Hepatocyte (in vitro differentiated cells): ENCODE measurements around the gene RABGAP1. TPM values are rescaled to one million over a fixed set of nuclear protein-coding genes. Genes with fewer than 3 reads are reported as not detected.
A peak's percentile ranks its signal among the peaks of the same experiment; 100 is the strongest.

Experiments
- DNase-seq: peaks from one replicate; pipeline ENCODE4 v3.0.0-alpha.2; 2016; ENCODE audit warnings: low spot score
- H2AFZ ChIP-seq: fragments of 200-600 bp; sonication (generic); 2 replicates; pipeline ENCODE4 v1.6.0; 2016; ENCODE audit warnings: antibody characterized with exemption, mild to moderate bottlenecking
- H3K27ac ChIP-seq: fragments of 200-600 bp; sonication (generic); 2 replicates; pipeline ENCODE4 v1.5.1; 2016; ENCODE audit warnings: mild to moderate bottlenecking
- H3K27me3 ChIP-seq: fragments of 200-600 bp; sonication (generic); 2 replicates; pipeline ENCODE4 v1.6.1; 2016
- H3K36me3 ChIP-seq: fragments of 200-600 bp; sonication (generic); replicated peaks from 2 replicates; pipeline ENCODE4 v1.5.1; 2016; ENCODE audit warnings: low read depth; ENCODE audit not compliant: insufficient read depth
- H3K4me1 ChIP-seq: fragments of 200-600 bp; sonication (generic); 2 replicates; pipeline ENCODE4 v1.5.1; 2016; ENCODE audit warnings: mild to moderate bottlenecking, moderate library complexity; ENCODE audit not compliant: insufficient read depth
- H3K4me2 ChIP-seq: fragments of 200-600 bp; sonication (generic); 2 replicates; pipeline ENCODE4 v1.6.0; 2016
- H3K4me3 ChIP-seq: fragments of 200-600 bp; sonication (generic); 2 replicates; pipeline ENCODE4 v1.5.1; 2016; ENCODE audit warnings: mild to moderate bottlenecking
- H3K79me2 ChIP-seq: fragments of 200-600 bp; sonication (generic); 2 replicates; pipeline ENCODE4 v1.6.0; 2017; ENCODE audit warnings: mild to moderate bottlenecking
- H3K9me2 ChIP-seq: fragments of 200-600 bp; sonication (generic); replicated peaks from 2 replicates; pipeline ENCODE4 v1.6.0; 2017; ENCODE audit warnings: mild to moderate bottlenecking; ENCODE audit not compliant: insufficient read depth
- H3K9me3 ChIP-seq: fragments of 200-600 bp; sonication (generic); 2 replicates; pipeline ENCODE4 v1.5.1; 2016; ENCODE audit warnings: low read depth, mild to moderate bottlenecking
- H4K20me1 ChIP-seq: fragments of 200-600 bp; sonication (generic); 2 replicates; pipeline ENCODE4 v1.6.0; 2016; ENCODE audit warnings: mild to moderate bottlenecking; ENCODE audit not compliant: insufficient read depth, poor library complexity, severe bottlenecking
- EZH2 ChIP-seq: fragments of 200-600 bp; sonication (generic); IDR thresholded peaks from 2 replicates; pipeline ENCODE4 v1.6.1; 2016; ENCODE audit warnings: antibody characterized with exemption, mild to moderate bottlenecking, borderline replicate concordance
- EZH2phosphoT487 ChIP-seq: fragments of 200-600 bp; sonication (generic); IDR thresholded peaks from one replicate; pipeline ENCODE4 v1.6.1; 2018; ENCODE audit warnings: antibody characterized with exemption, mild to moderate bottlenecking, low read depth, moderate library complexity; ENCODE audit not compliant: unreplicated experiment, severe bottlenecking
- WGBS: methylation state at CpG from one replicate; pipeline ENCODE4 v1.1.6; 2016; ENCODE audit warnings: low lambda C conversion rate; ENCODE audit errors: missing lambda C conversion rate; 5-methylcytosine and 5-hydroxymethylcytosine counted together
- polyA plus RNA-seq: library from polyadenylated mRNA; unstranded; fragments of >200 nt; fragmentation: Nextera tagmentation; extraction: Ambion mirVana; gene quantifications from 2 replicates; pipeline ENCODE4 v1.2.1, GENCODE V29; 2016
- total RNA-seq: library from RNA; depleted of rRNA; stranded (reverse); fragments of >200 nt; gene quantifications from 2 replicates; pipeline ENCODE4 v1.2.3, GENCODE V29; 2014
- TF ChIP-seq, protein P1 (sequence below): fragments of 200-600 bp; sonication (generic); IDR thresholded peaks from 2 replicates; pipeline ENCODE4 v1.5.1; 2016; ENCODE audit warnings: antibody characterized with exemption, mild to moderate bottlenecking; ENCODE audit not compliant: poor library complexity

Gene RABGAP1
- total and polyA plus RNA-seq, 2 experiments from 2014 or later, result 26.8 to 58.4 TPM

DNA sequence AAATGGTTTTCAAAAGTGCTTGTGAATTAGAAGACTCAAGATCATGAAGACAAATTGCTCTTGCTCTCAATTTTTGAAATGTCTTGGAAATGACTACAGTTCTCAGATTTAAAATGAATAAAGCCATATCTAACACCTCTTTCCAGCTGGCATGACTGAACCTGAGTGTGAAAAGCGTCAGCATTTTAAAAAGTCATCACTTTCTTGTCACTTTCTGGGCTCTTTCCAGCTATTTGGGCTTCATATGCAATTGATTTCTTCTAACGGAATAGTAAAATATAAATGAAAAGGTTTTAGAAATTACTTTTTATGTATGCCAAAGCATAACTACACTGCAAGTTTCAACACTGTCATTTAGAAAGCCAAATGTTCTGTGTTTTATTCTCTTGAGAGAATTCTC lies 95.0 kb downstream of the RABGAP1 start:
- Histone ChIP-seq H3K36me3 (no peaks in the 10 kb centered on the region), H3K27ac (peak overlapping the region; percentile 28), H3K4me3 (no peak overlapping the region), H2AFZ (no peak overlapping the region), H3K9me2 (no peaks in the 10 kb centered on the region), H3K4me2 (peak overlapping the region; percentile 39), H3K4me1 (no peaks in the 10 kb centered on the region), H4K20me1 (no peaks in the 10 kb centered on the region), H3K27me3 (no peaks in the 10 kb centered on the region), H3K79me2 (peaks cover 16% of the 10 kb centered on the region), H3K9me3 (no peaks in the 10 kb centered on the region)
- 95% methylated on average over 2 of the region's 2 CpGs for WGBS
- no peak for TF ChIP-seq EZH2
- TF ChIP-seq, protein P1, sequence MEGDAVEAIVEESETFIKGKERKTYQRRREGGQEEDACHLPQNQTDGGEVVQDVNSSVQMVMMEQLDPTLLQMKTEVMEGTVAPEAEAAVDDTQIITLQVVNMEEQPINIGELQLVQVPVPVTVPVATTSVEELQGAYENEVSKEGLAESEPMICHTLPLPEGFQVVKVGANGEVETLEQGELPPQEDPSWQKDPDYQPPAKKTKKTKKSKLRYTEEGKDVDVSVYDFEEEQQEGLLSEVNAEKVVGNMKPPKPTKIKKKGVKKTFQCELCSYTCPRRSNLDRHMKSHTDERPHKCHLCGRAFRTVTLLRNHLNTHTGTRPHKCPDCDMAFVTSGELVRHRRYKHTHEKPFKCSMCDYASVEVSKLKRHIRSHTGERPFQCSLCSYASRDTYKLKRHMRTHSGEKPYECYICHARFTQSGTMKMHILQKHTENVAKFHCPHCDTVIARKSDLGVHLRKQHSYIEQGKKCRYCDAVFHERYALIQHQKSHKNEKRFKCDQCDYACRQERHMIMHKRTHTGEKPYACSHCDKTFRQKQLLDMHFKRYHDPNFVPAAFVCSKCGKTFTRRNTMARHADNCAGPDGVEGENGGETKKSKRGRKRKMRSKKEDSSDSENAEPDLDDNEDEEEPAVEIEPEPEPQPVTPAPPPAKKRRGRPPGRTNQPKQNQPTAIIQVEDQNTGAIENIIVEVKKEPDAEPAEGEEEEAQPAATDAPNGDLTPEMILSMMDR, result no peak
- TF ChIP-seq EZH2phosphoT487, result no peak
- DNase-seq, result no peak

DNA sequence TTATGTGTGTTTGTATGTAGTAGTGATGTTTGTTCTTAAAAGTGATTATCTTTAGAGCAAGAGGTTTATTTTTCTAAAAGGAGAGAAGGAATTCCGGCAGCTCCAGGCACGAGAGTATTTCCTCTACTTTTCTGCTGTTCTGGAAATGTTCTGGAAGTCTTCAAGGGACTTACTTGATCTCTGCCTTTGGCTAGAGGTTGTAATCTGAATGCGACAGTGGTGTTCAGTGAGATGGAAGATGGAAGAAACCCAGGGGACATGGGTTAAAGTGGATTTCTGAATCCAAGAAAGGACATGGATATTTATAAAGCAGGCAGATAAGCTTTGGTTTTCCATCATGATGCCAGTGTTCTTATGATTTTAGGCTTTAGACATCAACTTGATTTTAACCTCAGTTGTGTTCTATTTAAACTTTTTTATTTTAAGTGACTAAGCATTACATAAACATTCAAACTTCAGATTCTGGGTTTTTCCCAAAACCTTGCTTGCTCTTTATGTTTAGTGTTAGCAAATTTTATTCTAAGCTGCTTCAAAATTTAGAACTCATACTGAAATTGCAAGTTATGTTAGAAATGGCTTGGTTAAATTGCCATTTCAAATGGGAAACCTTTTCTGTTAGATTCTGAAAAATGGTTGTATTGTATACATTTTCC lies 96.2 kb downstream of the RABGAP1 start:
- WGBS, result 60% methylated on average over 3 of the region's 3 CpGs
- no peak overlapping the region for H2AFZ ChIP-seq
- H3K79me2 ChIP-seq, result peaks cover 16% of the 10 kb centered on the region
- H3K4me2 ChIP-seq, result peak overlapping the region; percentile 39
- H3K9me2 ChIP-seq, result no peaks in the 10 kb centered on the region
- H3K9me3 ChIP-seq, result no peaks in the 10 kb centered on the region
- DNase-seq, result no peak
- H3K4me3 ChIP-seq, result no peak overlapping the region
- no peaks in the 10 kb centered on the region for H3K36me3 ChIP-seq
- no peaks in the 10 kb centered on the region for H3K27me3 ChIP-seq
- H3K4me1 ChIP-seq, result no peaks in the 10 kb centered on the region
- H4K20me1 ChIP-seq, result no peaks in the 10 kb centered on the region
- H3K27ac ChIP-seq, result peak overlapping the region; percentile 28
- TF ChIP-seq EZH2phosphoT487, result no peak
- TF ChIP-seq EZH2, result no peak

DNA sequence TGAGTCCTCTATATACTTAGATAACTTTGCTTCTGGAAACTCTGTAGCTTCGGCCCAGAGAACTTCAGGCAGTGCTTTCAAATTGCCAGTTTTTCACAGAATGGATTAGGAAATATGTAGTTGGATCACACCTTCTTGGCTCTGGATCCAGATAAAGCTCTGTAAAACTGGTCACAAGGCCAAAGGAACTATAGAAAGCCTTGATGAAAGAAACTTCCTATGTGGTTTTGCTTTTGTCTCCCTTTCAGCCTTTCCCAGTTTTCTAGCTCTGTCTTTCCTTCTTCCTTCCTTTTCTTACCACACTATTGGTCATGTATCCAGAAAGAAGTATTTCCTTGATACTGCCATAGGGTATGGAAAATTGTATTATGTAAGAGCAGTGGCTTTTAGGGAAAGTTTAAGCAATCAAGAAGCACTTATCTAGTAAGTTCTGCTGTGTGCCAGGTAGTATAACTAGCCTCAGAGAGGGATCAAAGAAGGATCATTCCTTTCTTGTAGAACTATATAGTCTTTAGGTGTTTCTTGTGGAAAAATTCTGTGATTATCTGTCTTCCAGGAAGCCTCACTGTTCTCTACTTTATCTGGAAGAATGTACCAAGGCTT lies 98.9 kb downstream of the RABGAP1 start:
- Histone ChIP-seq H3K27ac (peak overlapping the region; percentile 38), H3K27me3 (no peaks in the 10 kb centered on the region)

DNA sequence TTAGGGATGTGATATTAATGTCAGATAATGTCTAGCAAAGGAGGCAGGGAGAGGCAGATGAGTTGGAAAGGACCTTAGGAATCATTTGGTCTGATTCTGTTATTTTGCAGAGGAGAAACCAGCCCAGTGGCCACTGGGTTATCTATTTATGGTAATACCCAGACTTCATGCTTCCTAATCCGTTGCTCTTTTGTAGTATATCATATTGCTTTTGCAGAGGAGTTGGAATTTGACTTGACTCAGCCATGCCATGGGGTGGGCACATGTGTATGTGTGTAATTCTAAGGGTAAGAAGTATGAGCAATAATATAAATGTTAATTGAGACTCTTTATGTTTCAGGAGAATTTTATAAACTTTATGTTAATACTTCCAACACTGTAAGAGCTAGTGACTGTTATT lies 100.0 kb downstream of the RABGAP1 start:
- Histone ChIP-seq H2AFZ (no peak overlapping the region), H3K9me2 (no peaks in the 10 kb centered on the region), H3K27ac (no peak overlapping the region), H3K27me3 (no peaks in the 10 kb centered on the region), H3K4me2 (no peak overlapping the region), H3K36me3 (no peaks in the 10 kb centered on the region), H3K9me3 (no peaks in the 10 kb centered on the region), H3K4me3 (no peak overlapping the region), H4K20me1 (no peaks in the 10 kb centered on the region), H3K79me2 (peaks cover 15% of the 10 kb centered on the region), H3K4me1 (no peaks in the 10 kb centered on the region)
- no peak for DNase-seq
- TF ChIP-seq, protein P1, result no peak
- TF ChIP-seq EZH2phosphoT487 (no peak), EZH2 (no peak)
- WGBS, result 69% methylated on average over 1 of the region's 1 CpG

More for the DNA sequence above, 98.9 kb downstream of the RABGAP1 start:
- Histone ChIP-seq H2AFZ (no peak overlapping the region), H3K36me3 (no peaks in the 10 kb centered on the region), H3K9me2 (no peaks in the 10 kb centered on the region), H3K79me2 (peaks cover 16% of the 10 kb centered on the region), H4K20me1 (no peaks in the 10 kb centered on the region), H3K9me3 (no peaks in the 10 kb centered on the region), H3K4me3 (no peak overlapping the region), H3K4me2 (no peak overlapping the region), H3K4me1 (no peaks in the 10 kb centered on the region)
- 77% methylated on average over 1 of the region's 1 CpG for WGBS
- TF ChIP-seq EZH2, result no peak
- TF ChIP-seq, protein P1, result no peak
- TF ChIP-seq EZH2phosphoT487, result no peak
- DNase-seq, result no peak
